Prostate gland (tissue), 2 donors: Measurements from ENCODE around the gene NOTUM. TPM values are rescaled to one million over a fixed set of nuclear protein-coding genes. Genes with fewer than 3 reads are reported as not detected.
A peak's percentile ranks its signal among the peaks of the same experiment; 100 is the strongest.

Source experiments
- DNase-seq: peaks from one replicate; pipeline ENCODE4 v3.0.0-alpha.2; 2019; ENCODE audit warnings: low spot score
- H3K27ac ChIP-seq, 2 donors: fragments of 200-600 bp; sonication (generic); 2 replicates each; pipeline ENCODE4 v1.5.1; 2017 to 2019
- H3K27me3 ChIP-seq: fragments of 200-600 bp; sonication (generic); replicated peaks from 2 replicates; pipeline ENCODE4 v1.5.1; 2019; ENCODE audit not compliant: insufficient read depth
- H3K36me3 ChIP-seq, 2 donors: fragments of 200-600 bp; sonication (generic); 1 replicate in 1 of 2; 2 replicates in 1 of 2; pipeline versions ENCODE4 v1.5.1 to v1.8.1; 2017 to 2019
- H3K4me1 ChIP-seq: fragments of 200-600 bp; sonication (generic); replicated peaks from 2 replicates; pipeline ENCODE4 v1.5.1; 2019
- H3K4me3 ChIP-seq, 2 donors: fragments of 200-600 bp; sonication (generic); 2 replicates each; pipeline ENCODE4 v1.5.1; 2017 to 2019
- H3K9me3 ChIP-seq: fragments of 200-600 bp; sonication (generic); 2 replicates; pipeline ENCODE4 v1.5.1; 2017
- CTCF ChIP-seq, 4 experiments: fragments of 200-600 bp in 2 of 4; fragments of 450-650 bp in 2 of 4; sonication (generic) in 2 of 4; IDR thresholded peaks; 1 replicate in 3 of 4; 2 replicates in 1 of 4; pipeline ENCODE4 v1.5.1; 2016 to 2019; ENCODE audit warnings: antibody characterized with exemption in 4 of 4, mild to moderate bottlenecking in 2 of 4, moderate library complexity in 2 of 4
- POLR2A ChIP-seq: fragments of 450-650 bp; IDR thresholded peaks from one replicate; pipeline ENCODE4 v1.6.1; 2016; ENCODE audit warnings: antibody characterized with exemption, mild to moderate bottlenecking
- POLR2AphosphoS5 ChIP-seq: sonication (generic); formaldehyde crosslinking; IDR thresholded peaks from one replicate; pipeline ENCODE4 v1.6.1; 2017; ENCODE audit warnings: antibody characterized with exemption
- WGBS: methylation state at CpG from one replicate; pipeline ENCODE4 v1.1.5; 2018; 5-methylcytosine and 5-hydroxymethylcytosine counted together
- intact Hi-C: fragments of 100-400 bp; cut with DNase I; formaldehyde crosslinking; loops from one replicate; pipeline ENCODE4 v1.14.2; 2022
- total RNA-seq, 2 donors: library from RNA; depleted of rRNA; stranded (reverse); fragments of >200 nt; gene quantifications; one replicate each; pipeline ENCODE4 v1.1.0, GENCODE V29; 2016

NOTUM gene
- total RNA-seq, 2 donors from 2014 or later = 0.50 to 8.3 TPM

GRCh38 chr17:81995463-81996231 is 34.7 kb upstream of the NOTUM start:
- no peaks in the 10 kb centered on the region for H3K36me3 ChIP-seq
- no peak overlapping the region for H3K4me3 ChIP-seq
- TF ChIP-seq POLR2A (no peak), POLR2AphosphoS5 (no peak)
- H3K27ac ChIP-seq = no peak overlapping the region
- intact Hi-C loops = no loop called here
- no peaks in the 10 kb centered on the region for H3K27me3 ChIP-seq
- no peaks in the 10 kb centered on the region for H3K9me3 ChIP-seq
- WGBS = 93% methylated on average over 29 of the region's 29 CpGs
- DNase-seq = no peak
- H3K4me1 ChIP-seq = peaks cover 14% of the 10 kb centered on the region

- Histone ChIP-seq H3K27me3 (no peaks in the 10 kb centered on the region), H3K36me3 (no peaks in the 10 kb centered on the region), H3K4me3 (no peak overlapping the region), H3K4me1 (peaks cover 14% of the 10 kb centered on the region), H3K9me3 (no peaks in the 10 kb centered on the region), H3K27ac (no peak overlapping the region)
- WGBS = 71% methylated on average over 39 of the region's 39 CpGs
- intact Hi-C loops = no loop called here
- DNase-seq = no peak
- TF ChIP-seq CTCF (IDR thresholded peaks at IDR 0.05) (no peak), POLR2AphosphoS5 (no peak), POLR2A (no peak)
Measured at GRCh38 chr17:81994593-81995462, 33.8 kb upstream of the NOTUM start.

GRCh38 chr17:81993729-81994592 is 33.0 kb upstream of the NOTUM start:
- H3K27ac ChIP-seq = no peak overlapping the region
- H3K27me3 ChIP-seq = no peaks in the 10 kb centered on the region
- TF ChIP-seq POLR2A = no peak
- no peak for DNase-seq
- 94% methylated on average over 29 of the region's 37 CpGs for WGBS
- H3K4me1 ChIP-seq = peaks cover 14% of the 10 kb centered on the region
- no peak overlapping the region for H3K4me3 ChIP-seq
- intact Hi-C loops = no loop called here
- H3K9me3 ChIP-seq = no peaks in the 10 kb centered on the region
- no peaks in the 10 kb centered on the region for H3K36me3 ChIP-seq

GRCh38 chr17:81992306-81993102 is 31.5 kb upstream of the NOTUM start:
- WGBS = 54% methylated on average over 25 of the region's 31 CpGs
- intact Hi-C loops = no loop called here
- TF ChIP-seq POLR2A = no peak
- no peak for TF ChIP-seq CTCF (IDR thresholded peaks at IDR 0.05)
- no peak for TF ChIP-seq POLR2AphosphoS5
- H3K4me3 ChIP-seq = no peak overlapping the region
- H3K27me3 ChIP-seq = no peaks in the 10 kb centered on the region
- no peaks in the 10 kb centered on the region for H3K36me3 ChIP-seq
- peaks cover 14% of the 10 kb centered on the region for H3K4me1 ChIP-seq
- no peak for DNase-seq
- H3K27ac ChIP-seq = peak overlapping the region; percentile 42 to 51
- no peaks in the 10 kb centered on the region for H3K9me3 ChIP-seq

GRCh38 chr17:81991684-81992305 is 30.8 kb upstream of the NOTUM start:
- H3K36me3 ChIP-seq = no peaks in the 10 kb centered on the region
- WGBS = 20% methylated on average over 31 of the region's 31 CpGs
- peaks cover 14% of the 10 kb centered on the region for H3K4me1 ChIP-seq
- no peak overlapping the region for H3K4me3 ChIP-seq
- intact Hi-C loops = no loop called here
- TF ChIP-seq CTCF (IDR thresholded peaks at IDR 0.05) (peak in 1 of 4 experiments; percentile 28), POLR2AphosphoS5 (peak; percentile 84), POLR2A (peak; percentile 68)
- H3K27ac ChIP-seq = peak overlapping the region; percentile 42 to 51
- H3K9me3 ChIP-seq = no peaks in the 10 kb centered on the region
- H3K27me3 ChIP-seq = no peaks in the 10 kb centered on the region
- DNase-seq = peak; percentile 87
